Activated T-cell treated with anti-CD3 and anti-CD28 coated beads, Interleukin-2, amount 50 U/mL, for 1 hour (primary cell): ENCODE data around the gene PKIB.

Experiments used
- DNase-seq: peaks from one replicate; pipeline ENCODE4 v3.0.0-alpha.2; 2020

Gene PKIB

GRCh38 chr6:122749451-122750050, 139.3 kb downstream of the PKIB start:
- DNase-seq, result no peak

- DNase-seq, result no peak
Observed at GRCh38 chr6:122751326-122751725, 141.1 kb downstream of the PKIB start.

DNA sequence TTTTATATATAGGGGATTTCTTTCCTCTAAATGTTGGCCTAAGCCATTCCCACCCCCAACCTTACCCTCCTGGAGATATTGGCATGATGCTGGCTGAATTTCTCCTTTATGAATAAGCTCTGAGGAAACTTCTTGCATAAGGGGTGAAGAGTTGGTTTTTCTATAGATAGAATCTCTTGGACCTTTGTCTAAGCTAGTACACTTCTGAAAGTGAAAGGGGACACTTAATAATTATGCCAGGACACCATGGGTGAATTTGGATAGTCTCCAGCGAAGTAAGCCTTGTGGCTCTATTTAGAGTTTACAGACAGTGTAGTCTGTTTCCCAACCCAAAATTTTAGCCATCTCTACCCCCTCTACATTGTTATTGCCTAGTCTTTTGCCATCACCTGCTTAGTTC, 142.3 kb downstream of the PKIB start:
- no peak for DNase-seq

- no peak for DNase-seq
Observed at GRCh38 chr6:122753000-122753687, 142.9 kb downstream of the PKIB start.

DNA sequence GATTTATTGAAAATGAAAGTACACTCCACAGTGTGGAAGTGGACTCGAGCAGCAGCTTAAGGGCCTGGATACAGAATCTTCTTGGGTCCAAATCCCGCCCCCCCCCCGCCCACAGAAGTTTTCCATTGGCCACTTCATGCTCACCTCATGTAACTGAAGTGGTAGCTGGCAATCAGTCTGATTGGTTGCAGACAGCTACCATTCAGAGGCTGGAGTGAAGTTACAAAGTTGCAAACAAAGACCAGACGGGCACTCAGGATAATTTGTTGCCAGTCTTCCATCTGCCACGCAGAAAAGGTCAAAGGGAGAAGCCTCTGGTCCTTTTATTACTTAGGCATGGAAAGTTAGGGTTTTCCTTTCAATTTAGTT, 143.5 kb downstream of the PKIB start:
- no peak for DNase-seq

- no peak for DNase-seq
Observed at GRCh38 chr6:122754191-122754731, 144.1 kb downstream of the PKIB start.

- DNase-seq, result no peak
Observed at GRCh38 chr6:122755901-122756300, 145.7 kb downstream of the PKIB start.

DNA sequence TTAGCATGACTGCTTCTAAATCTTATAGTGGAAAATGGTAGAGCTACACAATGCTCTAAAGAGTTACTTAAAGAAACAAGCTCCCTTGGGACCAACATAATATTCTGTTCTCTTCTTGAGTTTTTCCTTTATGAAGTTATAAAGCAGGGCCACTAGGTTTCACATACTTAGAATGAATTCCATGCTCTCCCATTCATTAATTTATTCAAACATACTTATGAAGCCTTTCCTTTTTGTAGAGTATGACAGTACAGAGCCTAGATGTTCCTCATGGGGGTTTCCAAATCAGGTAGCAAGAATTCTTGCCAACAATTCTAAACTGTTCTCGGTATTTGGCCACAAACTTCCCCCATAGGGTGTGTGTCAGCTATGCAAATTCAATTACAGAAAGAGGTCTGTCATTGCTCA, 148.7 kb downstream of the PKIB start:
- DNase-seq, result no peak

DNA sequence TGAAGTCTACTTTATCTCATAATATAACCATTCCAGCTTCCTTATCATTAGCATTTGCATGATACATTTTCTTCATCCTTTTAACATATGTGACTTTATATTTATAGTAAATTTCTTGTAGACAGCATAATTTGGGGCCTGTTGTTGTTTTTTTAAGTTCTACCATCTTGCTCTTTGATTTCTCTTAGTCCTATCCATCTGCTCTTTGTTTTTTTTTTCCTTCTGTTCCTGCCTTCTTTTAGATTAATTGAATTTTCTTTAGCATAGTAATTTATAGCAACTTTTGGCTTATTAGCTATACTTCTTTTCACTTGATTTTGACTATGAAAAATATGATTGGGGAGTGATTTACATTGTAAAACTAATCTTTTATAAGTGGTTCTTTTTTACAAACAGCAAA, 150.1 kb downstream of the PKIB start:
- no peak for DNase-seq

DNA sequence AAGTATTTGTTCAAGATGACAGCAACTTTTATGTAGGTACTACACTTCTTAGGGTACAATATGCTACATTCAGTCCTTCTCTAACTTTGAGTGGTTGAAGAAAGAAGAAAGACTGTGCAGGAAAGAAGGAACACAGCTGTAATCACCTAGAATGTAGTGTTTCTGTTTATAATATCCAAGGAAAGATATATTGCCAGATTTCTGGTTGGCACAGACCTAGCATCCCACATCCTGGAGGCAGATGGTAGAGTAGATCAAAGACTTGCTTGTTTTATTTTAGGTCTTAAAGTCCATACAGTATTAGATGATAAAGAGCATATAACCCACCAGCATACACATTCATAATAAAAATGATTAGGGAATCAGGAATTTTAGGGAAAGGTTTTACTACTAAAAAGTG, 156.1 kb downstream of the PKIB start:
- no peak for DNase-seq

GRCh38 chr6:122770835-122771601, 160.8 kb downstream of the PKIB start:
- DNase-seq, result no peak

DNA sequence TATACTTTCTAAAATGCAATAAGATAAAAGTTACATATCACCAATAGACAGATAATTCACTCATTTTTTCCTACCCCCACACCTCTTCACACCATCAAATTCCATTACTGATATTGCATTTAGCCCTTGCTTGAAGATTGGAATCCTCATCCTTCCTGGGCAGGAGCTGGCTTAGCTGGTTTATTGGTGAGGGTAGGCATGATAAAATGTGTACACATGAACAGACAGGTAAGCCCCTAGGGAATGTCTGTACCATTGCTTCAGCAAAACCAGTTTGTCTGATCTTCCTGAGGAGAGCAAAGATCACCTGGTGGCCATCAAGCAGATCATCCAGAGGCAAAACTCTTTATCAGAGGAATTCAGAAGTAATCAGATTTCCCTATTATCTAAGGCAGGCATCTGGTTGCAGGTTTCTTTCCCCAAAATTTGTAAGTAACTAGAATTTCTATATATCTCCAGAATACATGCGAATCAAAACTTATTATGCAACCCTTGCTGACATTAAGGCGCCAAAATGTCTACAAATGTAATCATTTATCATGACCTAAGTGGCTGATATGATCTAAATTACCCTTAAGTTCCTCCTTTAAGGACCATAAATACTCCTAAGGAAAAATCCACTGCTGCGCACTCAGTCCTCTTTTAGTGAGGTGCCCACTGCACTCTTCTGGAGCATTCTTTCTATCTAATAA, 162.7 kb downstream of the PKIB start:
- no peak for DNase-seq
